ENCODE results near the gene KLHL12. TPM values are rescaled to one million over a fixed set of nuclear protein-coding genes. Genes with fewer than 3 reads are reported as not detected.

KLHL12 gene
- total RNA-seq, 1 experiment from 2014 or later = 33.8 TPM

- DNase-seq (ENCODE audit: low read depth, low spot score) (no peak), ATAC-seq (no peak)
- intact Hi-C loops (cut with micrococcal nuclease) = no loop called here
- Histone ChIP-seq H3K9ac (ENCODE audit: low read length) (no peak overlapping the region), H3K36me3 (ENCODE audit: control insufficient read depth in 1 of 2, insufficient read depth in 2 of 2, low read length in 2 of 2) (peaks cover 50 to 63% of the 10 kb centered on the region in 2 experiments), H3K9me2 (ENCODE audit: insufficient read depth) (no peaks in the 10 kb centered on the region), H4K20me1 (ENCODE audit: insufficient read depth) (no peaks in the 10 kb centered on the region), H3K4me1 (ENCODE audit: control insufficient read depth in 1 of 2, insufficient read depth in 2 of 2, low read length in 2 of 2) (no peaks in the 10 kb centered on the region), H3K4me2 (ENCODE audit: low read length) (no peak overlapping the region), H3K27me3 (ENCODE audit: insufficient read depth, low read length) (no peaks in the 10 kb centered on the region), H3K79me2 (ENCODE audit: insufficient read depth, low read length) (0 out of 2 replicates have a peak, but pooled peaks cover 7% of the 10 kb centered on the region), H3K4me3 (replicated peaks in 1 of 2; ENCODE audit: low read depth in 1 of 2, low read length in 2 of 2) (no peak overlapping the region), H3K27ac (ENCODE audit: low read depth, low read length) (no peak overlapping the region), H2AFZ (ENCODE audit: low read depth, low read length, poor library complexity, severe bottlenecking) (no peak overlapping the region), H3K9me3 (ENCODE audit: control insufficient read depth in 1 of 2, insufficient read depth in 1 of 2, low read depth in 1 of 2, low read length in 2 of 2) (no peaks in the 10 kb centered on the region)
- POLR2A ChIA-PET = no interaction called here
- RAD21 ChIA-PET (ENCODE audit: low non-redundant PET in 1 of 2, low total read pairs in 2 of 2, uncharacterized antibody in 2 of 2, unreplicated experiment in 2 of 2) = no interaction called here
- CTCF ChIA-PET = interaction anchor here (1.3 kb wide), 1 partner anchor 9 kb away, joined by 3 read pairs; no protein-coding TSS in a partner anchor
- TF ChIP-seq POLR2A (IDR thresholded peaks at IDR 0.05; ENCODE audit: borderline replicate concordance, extremely low read depth, insufficient read depth, insufficient read length) = no peak
- no peak for TF ChIP-seq CTCF (IDR thresholded peaks at IDR 0.05 in 2 of 3, conservative IDR thresholded peaks at IDR 0.05 in 1 of 3; ENCODE audit: borderline replicate concordance in 1 of 3, insufficient read depth in 1 of 3, low read depth in 2 of 3, low read length in 2 of 3)
- TF ChIP-seq TCF7L2 (IDR thresholded peaks at IDR 0.05; ENCODE audit: borderline replicate concordance, extremely low read depth, insufficient read depth, insufficient read length) = no peak
- TF ChIP-seq EZH2phosphoT487 (IDR thresholded peaks at IDR 0.05; ENCODE audit: borderline replicate concordance) = no peak
- no peak for TF ChIP-seq CEBPB (IDR thresholded peaks at IDR 0.05; ENCODE audit: low read depth)
- TF ChIP-seq, protein P1, sequence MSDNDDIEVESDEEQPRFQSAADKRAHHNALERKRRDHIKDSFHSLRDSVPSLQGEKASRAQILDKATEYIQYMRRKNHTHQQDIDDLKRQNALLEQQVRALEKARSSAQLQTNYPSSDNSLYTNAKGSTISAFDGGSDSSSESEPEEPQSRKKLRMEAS (IDR thresholded peaks at IDR 0.05) = no peak
- TF ChIP-seq ZBTB33 (IDR thresholded peaks at IDR 0.05; ENCODE audit: extremely low read depth, insufficient replicate concordance, low read length) = no peak
- TF ChIP-seq, protein P2, sequence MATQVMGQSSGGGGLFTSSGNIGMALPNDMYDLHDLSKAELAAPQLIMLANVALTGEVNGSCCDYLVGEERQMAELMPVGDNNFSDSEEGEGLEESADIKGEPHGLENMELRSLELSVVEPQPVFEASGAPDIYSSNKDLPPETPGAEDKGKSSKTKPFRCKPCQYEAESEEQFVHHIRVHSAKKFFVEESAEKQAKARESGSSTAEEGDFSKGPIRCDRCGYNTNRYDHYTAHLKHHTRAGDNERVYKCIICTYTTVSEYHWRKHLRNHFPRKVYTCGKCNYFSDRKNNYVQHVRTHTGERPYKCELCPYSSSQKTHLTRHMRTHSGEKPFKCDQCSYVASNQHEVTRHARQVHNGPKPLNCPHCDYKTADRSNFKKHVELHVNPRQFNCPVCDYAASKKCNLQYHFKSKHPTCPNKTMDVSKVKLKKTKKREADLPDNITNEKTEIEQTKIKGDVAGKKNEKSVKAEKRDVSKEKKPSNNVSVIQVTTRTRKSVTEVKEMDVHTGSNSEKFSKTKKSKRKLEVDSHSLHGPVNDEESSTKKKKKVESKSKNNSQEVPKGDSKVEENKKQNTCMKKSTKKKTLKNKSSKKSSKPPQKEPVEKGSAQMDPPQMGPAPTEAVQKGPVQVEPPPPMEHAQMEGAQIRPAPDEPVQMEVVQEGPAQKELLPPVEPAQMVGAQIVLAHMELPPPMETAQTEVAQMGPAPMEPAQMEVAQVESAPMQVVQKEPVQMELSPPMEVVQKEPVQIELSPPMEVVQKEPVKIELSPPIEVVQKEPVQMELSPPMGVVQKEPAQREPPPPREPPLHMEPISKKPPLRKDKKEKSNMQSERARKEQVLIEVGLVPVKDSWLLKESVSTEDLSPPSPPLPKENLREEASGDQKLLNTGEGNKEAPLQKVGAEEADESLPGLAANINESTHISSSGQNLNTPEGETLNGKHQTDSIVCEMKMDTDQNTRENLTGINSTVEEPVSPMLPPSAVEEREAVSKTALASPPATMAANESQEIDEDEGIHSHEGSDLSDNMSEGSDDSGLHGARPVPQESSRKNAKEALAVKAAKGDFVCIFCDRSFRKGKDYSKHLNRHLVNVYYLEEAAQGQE (IDR thresholded peaks at IDR 0.05; ENCODE audit: low read depth) = no peak
- no peak for TF ChIP-seq FOSL1 (IDR thresholded peaks at IDR 0.05; ENCODE audit: low read depth)
- TF ChIP-seq ZNF274 (IDR thresholded peaks at IDR 0.05; ENCODE audit: low read depth, low read length) = no peak
- no peak for TF ChIP-seq JUND (IDR thresholded peaks at IDR 0.05)
- TF ChIP-seq ZFX (IDR thresholded peaks at IDR 0.05) = no peak
- no peak for TF ChIP-seq POLR2AphosphoS5 (IDR thresholded peaks at IDR 0.05; ENCODE audit: low read depth, low read length)
- no peak for TF ChIP-seq EZH2 (IDR thresholded peaks at IDR 0.05)
- TF ChIP-seq RAD21 (IDR thresholded peaks at IDR 0.05; ENCODE audit: low read depth) = no peak
- TF ChIP-seq ELF1 (IDR thresholded peaks at IDR 0.05; ENCODE audit: borderline replicate concordance, low read depth) = no peak
- TF ChIP-seq SP1 (IDR thresholded peaks at IDR 0.05; ENCODE audit: low read depth) = no peak
- no peak for TF ChIP-seq EGR1 (IDR thresholded peaks at IDR 0.05; ENCODE audit: low read depth)
- BruUV-seq (replicated peaks) = no TSS peak
Measured at GRCh38 chr1:202944438-202944921, 17.4 kb upstream of the KLHL12 start.
